Measurements from ENCODE around the gene FOXK1.

FOXK1 gene

GRCh38 chr7:4803397-4804241 lies 121.5 kb downstream of the FOXK1 start:
- no peak overlapping the region for H3K4me3 ChIP-seq (replicated peaks; ENCODE audit: low read depth, low read length)
- TF ChIP-seq CTCF (IDR thresholded peaks at IDR 0.05; ENCODE audit: low read depth, low read length, missing control alignments) = no peak
- DNase-seq (ENCODE audit: extremely low read depth, low read depth) = no peak

GRCh38 chr7:4805110-4805983 lies 123.3 kb downstream of the FOXK1 start:
- no peak for DNase-seq (ENCODE audit: extremely low read depth, low read depth)

GRCh38 chr7:4805984-4806300 lies 123.8 kb downstream of the FOXK1 start:
- no peak for TF ChIP-seq CTCF (IDR thresholded peaks at IDR 0.05; ENCODE audit: low read depth, low read length, missing control alignments)
- no peak overlapping the region for H3K4me3 ChIP-seq (replicated peaks; ENCODE audit: low read depth, low read length)
- DNase-seq (ENCODE audit: extremely low read depth, low read depth) = no peak

More at GRCh38 chr7:4805110-4805983, 123.3 kb downstream of the FOXK1 start:
- no peak overlapping the region for H3K4me3 ChIP-seq (replicated peaks; ENCODE audit: low read depth, low read length)
- TF ChIP-seq CTCF (IDR thresholded peaks at IDR 0.05; ENCODE audit: low read depth, low read length, missing control alignments) = no peak

- no peak for TF ChIP-seq CTCF (IDR thresholded peaks at IDR 0.05; ENCODE audit: low read depth, low read length, missing control alignments)
- no peak overlapping the region for H3K4me3 ChIP-seq (replicated peaks; ENCODE audit: low read depth, low read length)
- no peak for DNase-seq (ENCODE audit: extremely low read depth, low read depth)
These were observed 125.0 kb downstream of the FOXK1 start for GRCh38 chr7:4806983-4807597.

- no peak for TF ChIP-seq CTCF (IDR thresholded peaks at IDR 0.05; ENCODE audit: low read depth, low read length, missing control alignments)
- no peak for DNase-seq (ENCODE audit: extremely low read depth, low read depth)
- H3K4me3 ChIP-seq (replicated peaks; ENCODE audit: low read depth, low read length) = no peak overlapping the region
These were observed 125.5 kb downstream of the FOXK1 start for GRCh38 chr7:4807598-4808016.

- no peak overlapping the region for H3K4me3 ChIP-seq (replicated peaks; ENCODE audit: low read depth, low read length)
- no peak for DNase-seq (ENCODE audit: extremely low read depth, low read depth)
- no peak for TF ChIP-seq CTCF (IDR thresholded peaks at IDR 0.05; ENCODE audit: low read depth, low read length, missing control alignments)
These were observed 125.9 kb downstream of the FOXK1 start for GRCh38 chr7:4808026-4808425.
